IMR-90 (cell line): ENCODE data around the gene ZCCHC17. TPM values are rescaled to one million over a fixed set of nuclear protein-coding genes. Genes with fewer than 3 reads are reported as not detected.
A peak's percentile ranks its signal among the peaks of the same experiment; 100 is the strongest.

ENCODE experiments used
- ATAC-seq: fragments of 200-7000 bp; cut with Tn5 transposase; 2 replicates; pipeline ENCODE4 v1.9.1; 2020; ENCODE audit warnings: low read depth, mild to moderate bottlenecking, moderate library complexity
- BruUV-seq: library from RNA; stranded (reverse); fragments of 400-500 nt; replicated peaks from 2 replicates; lab custom pipeline; 2021; lab: Mats Ljungman, UMichigan
- CTCF ChIA-PET: fragments of 300-600 bp; formaldehyde crosslinking; extraction: SDS; loops from one replicate; lab custom pipeline; 2021; ENCODE audit warnings: antibody characterized with exemption; lab: Yijun Ruan, JAX
- POLR2A ChIA-PET: fragments of 300-600 bp; sonication (Branson Sonifier 250); formaldehyde crosslinking; loops from one replicate; lab custom pipeline; 2022; ENCODE audit warnings: antibody characterized with exemption; ENCODE audit not compliant: unreplicated experiment; lab: Charles Lee
- DNase-seq: peaks from one replicate; pipeline ENCODE4 v3.0.0; 2013
- H2AFZ ChIP-seq: replicated peaks from 2 replicates; pipeline ENCODE3; 2013; ENCODE audit warnings: low read length, mild to moderate bottlenecking; ENCODE audit not compliant: poor library complexity
- H2AK5ac ChIP-seq: 2 replicates; pipeline ENCODE4 v1.6.1; 2013; ENCODE audit warnings: low read depth, low read length, inconsistent platforms
- H2AK9ac ChIP-seq: replicated peaks from 2 replicates; pipeline ENCODE3; 2013; ENCODE audit warnings: mild to moderate bottlenecking, low read depth, low read length, moderate library complexity; ENCODE audit not compliant: poor library complexity
- H2BK120ac ChIP-seq: 2 replicates; pipeline ENCODE4 v1.6.1; 2013; ENCODE audit warnings: low read depth, low read length, inconsistent platforms
- H2BK15ac ChIP-seq: 3 replicates; pipeline ENCODE4 v1.6.1; 2013; ENCODE audit warnings: low read depth, low read length, inconsistent platforms
- H2BK20ac ChIP-seq: 2 replicates; pipeline ENCODE4 v1.6.1; 2013; ENCODE audit warnings: low read depth, mild to moderate bottlenecking, inconsistent platforms, low read length, moderate library complexity
- H2BK5ac ChIP-seq: 2 replicates; pipeline ENCODE4 v1.6.1; 2013; ENCODE audit warnings: mild to moderate bottlenecking, low read depth, low read length, inconsistent platforms; ENCODE audit not compliant: poor library complexity, severe bottlenecking
- H3K14ac ChIP-seq: replicated peaks from 2 replicates; pipeline ENCODE4 v1.6.1; 2013; ENCODE audit warnings: low read depth, low read length, inconsistent platforms
- H3K18ac ChIP-seq: 2 replicates; pipeline ENCODE4 v1.6.1; 2013; ENCODE audit warnings: low read depth, low read length, control low read depth
- H3K23ac ChIP-seq: 2 replicates; pipeline ENCODE4 v1.6.1; 2013; ENCODE audit warnings: low read depth, low read length, inconsistent platforms
- H3K27ac ChIP-seq: 2 replicates; pipeline ENCODE4 v1.5.1; 2013; ENCODE audit warnings: mild to moderate bottlenecking, control low read depth, low read length; ENCODE audit not compliant: insufficient read depth
- H3K27me3 ChIP-seq: 2 replicates; pipeline ENCODE4 v1.6.1; 2013; ENCODE audit warnings: low read length; ENCODE audit not compliant: control insufficient read depth, insufficient read depth
- H3K36me3 ChIP-seq: 2 replicates; pipeline ENCODE4 v1.6.1; 2013; ENCODE audit warnings: low read length, mixed read lengths; ENCODE audit not compliant: control insufficient read depth, insufficient read depth
- H3K4ac ChIP-seq: 2 replicates; pipeline ENCODE4 v1.6.1; 2013; ENCODE audit warnings: low read depth, low read length, inconsistent platforms
- H3K4me1 ChIP-seq: 2 replicates; pipeline ENCODE4 v1.6.1; 2013; ENCODE audit warnings: low read length, mixed read lengths; ENCODE audit not compliant: control insufficient read depth, insufficient read depth
- H3K4me2 ChIP-seq: 2 replicates; pipeline ENCODE4 v1.6.1; 2013; ENCODE audit warnings: low read depth, mild to moderate bottlenecking, control low read depth, low read length, moderate library complexity
- H3K4me3 ChIP-seq: 2 replicates; pipeline ENCODE4 v1.5.1; 2013; ENCODE audit warnings: low read depth, mild to moderate bottlenecking, control low read depth, low read length, moderate library complexity; ENCODE audit not compliant: insufficient read depth
- H3K56ac ChIP-seq: 2 replicates; pipeline ENCODE4 v1.6.1; 2013; ENCODE audit warnings: low read length, inconsistent platforms; ENCODE audit not compliant: insufficient read depth; ENCODE audit errors: extremely low read depth
- H3K79me1 ChIP-seq, 2 experiments: 2 replicates each; pipeline ENCODE4 v1.6.1; 2013; ENCODE audit warnings: low read length in 2 of 2, inconsistent platforms in 1 of 2, low read depth in 1 of 2
- H3K9ac ChIP-seq: 2 replicates; pipeline ENCODE4 v1.6.1; 2013; ENCODE audit warnings: low read depth, low read length, control low read depth
- H3K9me1 ChIP-seq: 2 replicates; pipeline ENCODE4 v1.6.1; 2013; ENCODE audit warnings: low read length, inconsistent platforms; ENCODE audit not compliant: insufficient read depth
- H3K9me3 ChIP-seq: 2 replicates; pipeline ENCODE4 v1.6.1; 2013; ENCODE audit warnings: low read length; ENCODE audit not compliant: control insufficient read depth, insufficient read depth
- H4K20me1 ChIP-seq: 2 replicates; pipeline ENCODE4 v1.6.1; 2013; ENCODE audit warnings: low read length, inconsistent platforms; ENCODE audit not compliant: insufficient read depth
- H4K5ac ChIP-seq: 2 replicates; pipeline ENCODE4 v1.6.1; 2013; ENCODE audit warnings: mild to moderate bottlenecking, low read depth, low read length, control low read depth
- H4K8ac ChIP-seq, 2 experiments: 2 replicates each; pipeline ENCODE4 v1.6.1; 2013; ENCODE audit warnings: low read depth in 2 of 2, low read length in 2 of 2, control low read depth in 1 of 2, inconsistent platforms in 1 of 2
- H4K91ac ChIP-seq: 2 replicates; pipeline ENCODE4 v1.6.1; 2013; ENCODE audit warnings: low read depth, low read length, inconsistent platforms; ENCODE audit not compliant: insufficient read depth
- BHLHE40 ChIP-seq: fragments of 150-350 bp; IDR thresholded peaks from 2 replicates; pipeline ENCODE4 v1.6.1; 2016; ENCODE audit warnings: mild to moderate bottlenecking, low read depth, low read length
- CEBPB ChIP-seq: IDR thresholded peaks from 2 replicates; pipeline ENCODE4 v1.6.1; 2012; ENCODE audit warnings: low read depth, low read length, improper control_type of control experiment
- CHD1 ChIP-seq: IDR thresholded peaks from 2 replicates; pipeline ENCODE4 v1.6.1; 2012; ENCODE audit warnings: low read depth, low read length, improper control_type of control experiment
- FOS ChIP-seq: fragments of 150-350 bp; IDR thresholded peaks from 2 replicates; pipeline ENCODE4 v1.6.1; 2016; ENCODE audit warnings: low read depth, low read length
- MAFK ChIP-seq: IDR thresholded peaks from 2 replicates; pipeline ENCODE4 v1.6.1; 2012; ENCODE audit warnings: low read depth, low read length, improper control_type of control experiment
- NFE2L2 ChIP-seq: fragments of 150-350 bp; IDR thresholded peaks from 2 replicates; pipeline ENCODE4 v1.6.1; 2016; ENCODE audit warnings: low read depth, mild to moderate bottlenecking, low read length
- RAD21 ChIP-seq: IDR thresholded peaks from 2 replicates; pipeline ENCODE4 v1.6.1; 2012; ENCODE audit warnings: low read length, improper control_type of control experiment
- RCOR1 ChIP-seq: IDR thresholded peaks from 2 replicates; pipeline ENCODE4 v1.6.1; 2012; ENCODE audit warnings: mild to moderate bottlenecking, low read length, improper control_type of control experiment; ENCODE audit not compliant: insufficient replicate concordance
- RFX5 ChIP-seq: IDR thresholded peaks from 2 replicates; pipeline ENCODE4 v1.8.0; 2012; ENCODE audit warnings: low read depth, mild to moderate bottlenecking, low read length, moderate library complexity
- SMC3 ChIP-seq: fragments of 150-350 bp; IDR thresholded peaks from 2 replicates; pipeline ENCODE4 v1.6.1; 2016; ENCODE audit warnings: low read depth, mild to moderate bottlenecking, antibody characterized with exemption, low read length, moderate library complexity
- WGBS, 2 experiments: methylation state at CpG; one replicate each; pipeline versions ENCODE4 v1.1.5 to v1.1.7; 2013; ENCODE audit warnings: missing lambda C conversion rate in 2 of 2; ENCODE audit not compliant: insufficient read length in 1 of 2; ENCODE audit errors: extremely low coverage in 2 of 2; 5-methylcytosine and 5-hydroxymethylcytosine counted together
- dilution Hi-C: fragments of 300-500 bp; cut with HindIII; formaldehyde crosslinking; loops from one replicate; pipeline ENCODE4 v1.14.3; 2018; ENCODE audit warnings: low sequenced_read_pairs; ENCODE audit not compliant: unreplicated experiment
- in situ Hi-C: fragments of 300-500 bp; cut with MboI; formaldehyde crosslinking; loops from 3 replicates; pipeline ENCODE4 v1.14.3; 2019; ENCODE audit warnings: low sequenced_read_pairs, inconsistent platforms, mixed read lengths
- intact Hi-C: fragments of 100-400 bp; cut with micrococcal nuclease; formaldehyde crosslinking; loops from 2 replicates; pipeline ENCODE4 v1.10.0; 2022
- polyA plus RNA-seq, 3 experiments: library from polyadenylated mRNA; depleted of rRNA; stranded (reverse); fragments of >200 nt; gene quantifications; 2 replicates each; pipeline ENCODE4 v1.2.3, GENCODE V29; 2012; ENCODE audit warnings: low replicate concordance in 1 of 3
- total RNA-seq: library from RNA; depleted of rRNA; stranded (reverse); fragments of >200 nt; gene quantifications from 2 replicates; pipeline ENCODE4 v1.2.3, GENCODE V29; 2012
- TF ChIP-seq, protein P1 (sequence below): fragments of 150-350 bp; IDR thresholded peaks from 2 replicates; pipeline ENCODE4 v1.6.1; 2016; ENCODE audit warnings: low read depth, mild to moderate bottlenecking, low read length, moderate library complexity, borderline replicate concordance
- TF ChIP-seq, protein P2 (sequence below): conservative IDR thresholded peaks from 2 replicates; pipeline ENCODE4 v1.5.1; 2012; ENCODE audit warnings: mild to moderate bottlenecking, low read depth, low read length, improper control_type of control experiment

The ZCCHC17 gene
- total and polyA plus RNA-seq, 2 of the 4 experiments (the other 2 are of a cell fraction) = 48.4 to 48.9 TPM

DNA sequence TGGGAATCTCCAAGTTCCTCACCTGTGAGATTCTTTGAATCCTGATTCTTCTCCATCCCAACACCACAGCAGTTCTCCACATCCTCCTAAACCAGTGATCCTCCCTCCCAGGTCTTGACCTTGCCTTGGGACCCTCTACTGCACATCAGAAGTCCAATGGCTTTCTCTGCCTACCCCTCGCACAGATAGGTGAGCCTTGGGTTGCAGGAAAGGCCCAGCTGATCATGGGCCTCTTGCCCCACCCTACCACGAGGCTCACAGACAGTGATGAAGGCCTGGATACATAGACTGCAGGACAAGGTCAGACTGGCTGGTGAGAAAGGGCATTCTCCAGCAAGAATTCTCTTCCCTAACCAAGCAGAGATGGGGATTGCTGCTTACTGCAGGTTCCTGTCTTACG is 75.2 kb downstream of the ZCCHC17 start:
- Histone ChIP-seq H3K27ac (no peak overlapping the region), H4K8ac (no peak overlapping the region), H3K79me1 (no peaks in the 10 kb centered on the region), H3K18ac (no peak overlapping the region), H2BK20ac (no peak overlapping the region), H2BK5ac (no peak overlapping the region), H3K9me1 (peaks cover 7% of the 10 kb centered on the region), H3K36me3 (0 out of 2 replicates have a peak, but pooled peaks cover under 1% of the 10 kb centered on the region), H3K4me3 (no peak overlapping the region), H4K5ac (no peak overlapping the region), H3K23ac (peak overlapping the region; percentile 16; the same call in 1 of the 2 replicates), H2BK15ac (no peak overlapping the region), H3K27me3 (no peaks in the 10 kb centered on the region), H3K9me3 (no peaks in the 10 kb centered on the region), H2AFZ (no peak overlapping the region), H4K20me1 (no peaks in the 10 kb centered on the region), H2AK5ac (peak overlapping the region; percentile 12; the same call in 1 of the 2 replicates), H3K4me2 (no peak overlapping the region), H2BK120ac (no peak overlapping the region), H3K4me1 (peaks cover 7% of the 10 kb centered on the region), H3K4ac (no peak overlapping the region), H3K14ac (no peak overlapping the region), H2AK9ac (no peak overlapping the region), H3K9ac (no peak overlapping the region), H4K91ac (no peak overlapping the region), H3K56ac (no peak overlapping the region)
- DNase-seq (no peak), ATAC-seq (no peak)
- WGBS, 2 experiments = no CpG with 5 or more reads among the region's 3 CpGs
- in situ Hi-C loops = no loop called here
- intact Hi-C loops = no loop called here
- BruUV-seq = no TSS peak
- CTCF ChIA-PET = interaction anchor here (1.2 kb wide), 1 partner anchor 10 kb away, joined by 3 read pairs; no protein-coding TSS in a partner anchor
- dilution Hi-C loops = no loop called here
- POLR2A ChIA-PET = no interaction called here
- TF ChIP-seq CEBPB = no peak
- no peak for TF ChIP-seq SMC3
- TF ChIP-seq RAD21 = no peak
- no peak for TF ChIP-seq RCOR1
- TF ChIP-seq RFX5 = no peak
- TF ChIP-seq BHLHE40 = no peak
- TF ChIP-seq MAFK = no peak
- TF ChIP-seq FOS = no peak
- TF ChIP-seq, protein P1, sequence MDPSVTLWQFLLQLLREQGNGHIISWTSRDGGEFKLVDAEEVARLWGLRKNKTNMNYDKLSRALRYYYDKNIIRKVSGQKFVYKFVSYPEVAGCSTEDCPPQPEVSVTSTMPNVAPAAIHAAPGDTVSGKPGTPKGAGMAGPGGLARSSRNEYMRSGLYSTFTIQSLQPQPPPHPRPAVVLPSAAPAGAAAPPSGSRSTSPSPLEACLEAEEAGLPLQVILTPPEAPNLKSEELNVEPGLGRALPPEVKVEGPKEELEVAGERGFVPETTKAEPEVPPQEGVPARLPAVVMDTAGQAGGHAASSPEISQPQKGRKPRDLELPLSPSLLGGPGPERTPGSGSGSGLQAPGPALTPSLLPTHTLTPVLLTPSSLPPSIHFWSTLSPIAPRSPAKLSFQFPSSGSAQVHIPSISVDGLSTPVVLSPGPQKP = no peak
- TF ChIP-seq CHD1 = no peak
- TF ChIP-seq, protein P2, sequence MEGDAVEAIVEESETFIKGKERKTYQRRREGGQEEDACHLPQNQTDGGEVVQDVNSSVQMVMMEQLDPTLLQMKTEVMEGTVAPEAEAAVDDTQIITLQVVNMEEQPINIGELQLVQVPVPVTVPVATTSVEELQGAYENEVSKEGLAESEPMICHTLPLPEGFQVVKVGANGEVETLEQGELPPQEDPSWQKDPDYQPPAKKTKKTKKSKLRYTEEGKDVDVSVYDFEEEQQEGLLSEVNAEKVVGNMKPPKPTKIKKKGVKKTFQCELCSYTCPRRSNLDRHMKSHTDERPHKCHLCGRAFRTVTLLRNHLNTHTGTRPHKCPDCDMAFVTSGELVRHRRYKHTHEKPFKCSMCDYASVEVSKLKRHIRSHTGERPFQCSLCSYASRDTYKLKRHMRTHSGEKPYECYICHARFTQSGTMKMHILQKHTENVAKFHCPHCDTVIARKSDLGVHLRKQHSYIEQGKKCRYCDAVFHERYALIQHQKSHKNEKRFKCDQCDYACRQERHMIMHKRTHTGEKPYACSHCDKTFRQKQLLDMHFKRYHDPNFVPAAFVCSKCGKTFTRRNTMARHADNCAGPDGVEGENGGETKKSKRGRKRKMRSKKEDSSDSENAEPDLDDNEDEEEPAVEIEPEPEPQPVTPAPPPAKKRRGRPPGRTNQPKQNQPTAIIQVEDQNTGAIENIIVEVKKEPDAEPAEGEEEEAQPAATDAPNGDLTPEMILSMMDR = no peak
- TF ChIP-seq NFE2L2 = no peak
